ENCODE results near the gene CABP4. TPM values are rescaled to one million over a fixed set of nuclear protein-coding genes. Genes with fewer than 3 reads are reported as not detected.

The CABP4 gene
- total and polyA plus RNA-seq, 2 donors = 0.52 to 1.6 TPM

DNA sequence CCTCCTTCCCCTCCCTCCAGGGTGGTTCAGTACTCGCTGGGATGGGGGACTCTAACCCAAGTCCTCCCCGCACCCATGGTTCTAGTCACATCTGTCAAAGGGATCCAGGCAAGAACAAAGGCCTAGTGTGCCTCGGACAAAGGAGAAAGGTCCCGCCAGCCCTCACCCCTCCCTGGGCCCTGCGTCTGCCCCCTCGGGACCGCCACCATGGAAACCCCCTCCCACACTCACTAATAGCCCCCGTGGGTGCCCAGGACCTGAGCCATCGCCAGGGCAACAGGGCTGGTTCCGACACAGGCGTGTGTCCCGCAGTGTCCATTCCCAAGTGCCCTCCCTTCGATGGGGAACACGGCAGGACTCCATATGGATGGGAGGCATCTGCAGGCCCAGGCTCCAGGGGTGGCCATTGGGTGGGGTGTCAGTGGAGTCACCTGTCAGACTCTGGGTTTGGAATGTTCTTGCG lies 44.8 kb upstream of the CABP4 start:
- H3K9me3 ChIP-seq (ENCODE audit: control insufficient read depth in 2 of 2, insufficient read depth in 1 of 2, low read length in 1 of 2) = peaks cover 0 to 3% of the 10 kb centered on the region in 2 donors
- DNase-seq (ENCODE audit: low read depth in 6 of 9, low spot score in 9 of 9) = no peak
- H3K27me3 ChIP-seq (ENCODE audit: control insufficient read depth in 2 of 2, insufficient read depth in 1 of 2, low read length in 1 of 2) = peaks cover 0 to 6% of the 10 kb centered on the region in 2 donors
- peak overlapping the region; percentile 98 for H3K27ac ChIP-seq (ENCODE audit: low read depth in 1 of 2, low read length in 1 of 2)
- 75% methylated on average over 15 of the region's 15 CpGs for WGBS
- H3K4me3 ChIP-seq (ENCODE audit: low read length in 2 of 2) = peak overlapping the region in 1 of 2 donors; percentile 51
- H3K4me1 ChIP-seq (ENCODE audit: control insufficient read depth in 2 of 2, insufficient read depth in 2 of 2, low read length in 2 of 2) = peaks cover 86 to 98% of the 10 kb centered on the region in 2 donors
- H3K36me3 ChIP-seq (ENCODE audit: control insufficient read depth in 2 of 2, insufficient read depth in 2 of 2, low read length in 1 of 2) = peaks cover 28 to 45% of the 10 kb centered on the region in 2 donors

GRCh38 chr11:67410984-67411784 lies 44.0 kb upstream of the CABP4 start:
- peaks cover 20 to 37% of the 10 kb centered on the region in 2 donors for H3K36me3 ChIP-seq (ENCODE audit: control insufficient read depth in 2 of 2, insufficient read depth in 2 of 2, low read length in 1 of 2)
- WGBS = 95% methylated on average over 17 of the region's 17 CpGs
- H3K4me1 ChIP-seq (ENCODE audit: control insufficient read depth in 2 of 2, insufficient read depth in 2 of 2, low read length in 2 of 2) = peaks cover 86 to 95% of the 10 kb centered on the region in 2 donors
- H3K27ac ChIP-seq (ENCODE audit: low read depth in 1 of 2, low read length in 1 of 2) = peak overlapping the region; percentile 58 to 98
- no peak for DNase-seq (ENCODE audit: low read depth in 6 of 9, low spot score in 9 of 9)
- peaks cover 0 to 9% of the 10 kb centered on the region in 2 donors for H3K27me3 ChIP-seq (ENCODE audit: control insufficient read depth in 2 of 2, insufficient read depth in 1 of 2, low read length in 1 of 2)
- H3K9me3 ChIP-seq (ENCODE audit: control insufficient read depth in 2 of 2, insufficient read depth in 1 of 2, low read length in 1 of 2) = peaks cover 0 to 3% of the 10 kb centered on the region in 2 donors
- no peak overlapping the region for H3K4me3 ChIP-seq (ENCODE audit: low read length in 2 of 2)

DNA sequence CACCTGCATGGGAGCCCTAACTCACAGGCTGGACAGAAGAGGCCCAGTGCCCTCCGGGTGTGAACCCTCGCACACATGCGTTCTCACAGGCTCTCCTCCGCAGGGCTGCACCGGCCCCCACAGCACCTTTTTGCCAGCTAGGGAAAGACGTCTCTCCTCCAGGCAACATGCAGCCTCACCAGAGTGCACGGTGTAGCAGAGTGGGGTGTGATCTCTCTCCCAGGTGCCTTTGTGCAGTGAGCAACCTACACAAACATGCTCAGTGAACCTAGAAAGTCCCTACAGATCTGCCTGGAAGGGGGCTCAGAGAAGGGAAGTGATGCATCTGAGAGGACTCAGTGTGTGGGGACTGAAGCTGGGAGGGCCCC lies 43.4 kb upstream of the CABP4 start:
- Histone ChIP-seq H3K9me3 (ENCODE audit: control insufficient read depth in 2 of 2, insufficient read depth in 1 of 2, low read length in 1 of 2) (peaks cover 0 to 3% of the 10 kb centered on the region in 2 donors), H3K27me3 (ENCODE audit: control insufficient read depth in 2 of 2, insufficient read depth in 1 of 2, low read length in 1 of 2) (peaks cover 0 to 9% of the 10 kb centered on the region in 2 donors), H3K4me3 (ENCODE audit: low read length in 2 of 2) (no peak overlapping the region), H3K4me1 (ENCODE audit: control insufficient read depth in 2 of 2, insufficient read depth in 2 of 2, low read length in 2 of 2) (peaks cover 86 to 95% of the 10 kb centered on the region in 2 donors), H3K36me3 (ENCODE audit: control insufficient read depth in 2 of 2, insufficient read depth in 2 of 2, low read length in 1 of 2) (peaks cover 14 to 32% of the 10 kb centered on the region in 2 donors), H3K27ac (ENCODE audit: low read depth in 1 of 2, low read length in 1 of 2) (peak overlapping the region; percentile 43 to 88)
- peak in 1 of 9 donors; percentile 71 for DNase-seq (ENCODE audit: low read depth in 6 of 9, low spot score in 9 of 9)
- WGBS = 79% methylated on average over 7 of the region's 7 CpGs

GRCh38 chr11:67412495-67413179 lies 42.5 kb upstream of the CABP4 start:
- Histone ChIP-seq H3K27me3 (ENCODE audit: control insufficient read depth in 2 of 2, insufficient read depth in 1 of 2, low read length in 1 of 2) (peaks cover 0 to 9% of the 10 kb centered on the region in 2 donors), H3K9me3 (ENCODE audit: control insufficient read depth in 2 of 2, insufficient read depth in 1 of 2, low read length in 1 of 2) (peaks cover 0 to 3% of the 10 kb centered on the region in 2 donors), H3K27ac (ENCODE audit: low read depth in 1 of 2, low read length in 1 of 2) (peak overlapping the region in 1 of 2 donors; percentile 42), H3K4me3 (ENCODE audit: low read length in 2 of 2) (no peak overlapping the region), H3K36me3 (ENCODE audit: control insufficient read depth in 2 of 2, insufficient read depth in 2 of 2, low read length in 1 of 2) (peaks cover 6 to 23% of the 10 kb centered on the region in 2 donors), H3K4me1 (ENCODE audit: control insufficient read depth in 2 of 2, insufficient read depth in 2 of 2, low read length in 2 of 2) (peaks cover 83 to 95% of the 10 kb centered on the region in 2 donors)
- DNase-seq (ENCODE audit: low read depth in 6 of 9, low spot score in 9 of 9) = no peak
- 83% methylated on average over 9 of the region's 9 CpGs for WGBS

DNA sequence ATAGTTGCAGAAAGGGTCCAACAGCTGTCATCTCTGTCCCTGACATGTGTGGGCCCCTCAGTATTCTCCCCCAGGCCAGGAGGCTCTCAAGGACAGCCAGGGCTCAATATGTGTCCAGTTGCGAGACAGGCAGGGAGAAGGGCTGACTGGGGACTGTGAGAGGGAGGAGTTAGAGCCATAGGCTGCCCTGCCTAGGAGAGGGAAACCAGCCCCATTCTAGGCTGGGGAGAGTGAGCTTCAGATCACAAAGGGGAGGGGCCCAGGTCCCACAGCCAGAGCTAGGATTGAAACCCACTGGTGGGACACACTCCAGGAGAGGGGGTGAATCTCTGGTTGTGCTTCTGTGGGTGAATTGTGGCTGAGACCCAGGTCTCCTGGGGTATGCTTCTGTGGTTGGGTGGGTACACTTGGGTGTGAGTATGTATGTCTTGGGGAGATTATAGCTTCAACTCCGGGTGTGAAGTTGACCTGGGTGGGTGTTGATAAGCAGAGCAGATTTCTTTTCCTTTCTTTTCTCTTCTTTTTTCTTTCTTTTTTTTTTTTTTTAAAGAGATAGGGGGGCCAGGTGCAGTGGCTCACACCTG lies 41.8 kb upstream of the CABP4 start:
- 60% methylated on average over 2 of the region's 2 CpGs for WGBS
- peaks cover 79 to 95% of the 10 kb centered on the region in 2 donors for H3K4me1 ChIP-seq (ENCODE audit: control insufficient read depth in 2 of 2, insufficient read depth in 2 of 2, low read length in 2 of 2)
- peaks cover 0 to 3% of the 10 kb centered on the region in 2 donors for H3K9me3 ChIP-seq (ENCODE audit: control insufficient read depth in 2 of 2, insufficient read depth in 1 of 2, low read length in 1 of 2)
- H3K36me3 ChIP-seq (ENCODE audit: control insufficient read depth in 2 of 2, insufficient read depth in 2 of 2, low read length in 1 of 2) = peaks cover 4 to 17% of the 10 kb centered on the region in 2 donors
- peaks cover 0 to 9% of the 10 kb centered on the region in 2 donors for H3K27me3 ChIP-seq (ENCODE audit: control insufficient read depth in 2 of 2, insufficient read depth in 1 of 2, low read length in 1 of 2)
- peak overlapping the region in 1 of 2 donors; percentile 42 for H3K27ac ChIP-seq (ENCODE audit: low read depth in 1 of 2, low read length in 1 of 2)
- DNase-seq (ENCODE audit: low read depth in 6 of 9, low spot score in 9 of 9) = no peak
- H3K4me3 ChIP-seq (ENCODE audit: low read length in 2 of 2) = no peak overlapping the region

GRCh38 chr11:67415501-67416304 lies 39.5 kb upstream of the CABP4 start, which contains the start of gene CARNS1:
CARNS1 (plus strand) TSS chr11:67415678; CDS start chr11:67416200, 522 bp downstream.
- Histone ChIP-seq H3K27ac (ENCODE audit: low read depth in 1 of 2, low read length in 1 of 2) (peak within 1 kb of the TSS; percentile 83 to 87), H3K27me3 (ENCODE audit: control insufficient read depth in 2 of 2, insufficient read depth in 1 of 2, low read length in 1 of 2) (peaks cover 0 to 9% of the 10 kb centered on the region in 2 donors), H3K4me1 (ENCODE audit: control insufficient read depth in 2 of 2, insufficient read depth in 2 of 2, low read length in 2 of 2) (peaks cover 80 to 94% of the 10 kb centered on the region in 2 donors), H3K9me3 (ENCODE audit: control insufficient read depth in 2 of 2, insufficient read depth in 1 of 2, low read length in 1 of 2) (peaks cover 0 to 3% of the 10 kb centered on the region in 2 donors), H3K4me3 (ENCODE audit: low read length in 2 of 2) (peak within 1 kb of the TSS; percentile 29 to 49), H3K36me3 (ENCODE audit: control insufficient read depth in 2 of 2, insufficient read depth in 2 of 2, low read length in 1 of 2) (peaks cover 0 to 2% of the 10 kb centered on the region in 2 donors)
- peak in 1 of 9 donors; percentile 7 for DNase-seq (ENCODE audit: low read depth in 6 of 9, low spot score in 9 of 9)
- 14% methylated on average over 67 of the region's 67 CpGs for WGBS

DNA sequence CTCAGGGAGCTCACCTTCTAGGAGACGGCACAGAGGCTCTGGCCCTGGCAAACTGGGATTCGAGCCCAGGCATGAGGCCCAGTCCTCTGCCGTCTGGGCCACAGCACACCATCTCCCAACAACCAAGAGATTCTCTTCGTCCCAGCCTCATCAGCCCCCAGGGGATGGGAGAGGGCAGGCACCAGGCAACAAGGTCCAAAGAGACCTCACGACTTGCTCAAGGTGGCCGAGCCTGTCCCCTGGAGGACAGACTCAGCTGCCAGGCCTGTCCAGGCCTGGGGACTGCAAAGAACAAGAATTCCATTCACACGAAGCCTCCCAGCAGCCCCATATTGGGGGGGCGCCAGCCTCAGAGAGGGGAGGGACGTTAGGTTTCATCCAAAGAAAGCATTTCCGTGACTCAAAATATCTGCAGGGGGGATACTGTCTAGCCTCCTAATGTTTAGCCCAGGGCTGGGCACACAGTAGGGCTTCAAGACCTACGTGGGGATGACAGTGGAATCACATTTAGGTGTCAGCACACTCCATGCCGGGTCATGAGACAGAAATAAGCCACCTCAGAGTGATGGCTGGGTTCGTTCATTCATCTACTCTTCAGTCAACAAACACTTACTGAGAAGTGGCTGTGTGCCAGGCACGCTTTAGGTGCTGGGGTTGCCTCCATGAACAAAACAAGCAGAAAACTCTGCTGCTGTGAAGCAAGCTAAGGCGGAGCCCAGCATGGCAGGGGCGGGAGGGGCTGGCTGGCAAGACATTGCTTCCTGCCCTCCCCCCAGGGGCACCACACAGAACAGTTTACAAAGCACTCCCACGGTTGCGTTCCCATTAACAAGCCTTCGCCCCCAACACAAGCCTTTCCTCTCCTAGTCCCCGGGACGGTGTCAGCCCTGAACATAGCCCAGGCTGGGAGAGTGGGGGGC lies 38.5 kb upstream of the CABP4 start:
- DNase-seq (ENCODE audit: low read depth in 6 of 9, low spot score in 9 of 9) = peak in 6 of 9 donors; percentile 62 to 92 (median 78)
- peak overlapping the region; percentile 86 to 87 for H3K27ac ChIP-seq (ENCODE audit: low read depth in 1 of 2, low read length in 1 of 2)
- H3K27me3 ChIP-seq (ENCODE audit: control insufficient read depth in 2 of 2, insufficient read depth in 1 of 2, low read length in 1 of 2) = peaks cover 0 to 9% of the 10 kb centered on the region in 2 donors
- H3K4me1 ChIP-seq (ENCODE audit: control insufficient read depth in 2 of 2, insufficient read depth in 2 of 2, low read length in 2 of 2) = peaks cover 75 to 90% of the 10 kb centered on the region in 2 donors
- no peak overlapping the region for H3K4me3 ChIP-seq (ENCODE audit: low read length in 2 of 2)
- 52% methylated on average over 21 of the region's 21 CpGs for WGBS
- no peaks in the 10 kb centered on the region for H3K36me3 ChIP-seq (ENCODE audit: control insufficient read depth in 2 of 2, insufficient read depth in 2 of 2, low read length in 1 of 2)
- peaks cover 0 to 3% of the 10 kb centered on the region in 2 donors for H3K9me3 ChIP-seq (ENCODE audit: control insufficient read depth in 2 of 2, insufficient read depth in 1 of 2, low read length in 1 of 2)
